ENCODE results near the gene MSI2. TPM values are rescaled to one million over a fixed set of nuclear protein-coding genes. Genes with fewer than 3 reads are reported as not detected.

Gene MSI2
- polyA plus RNA-seq, 1 of the 3 experiments (the other 2 are of a cell fraction) = 24.1 TPM

- TF ChIP-seq ZBTB33 (IDR thresholded peaks at IDR 0.05; ENCODE audit: borderline replicate concordance, low read depth) = no peak
- TF ChIP-seq TCF12 (IDR thresholded peaks at IDR 0.05) = 0 out of 2 replicates have a peak, but pooled peaks have one; percentile 47
Observed at GRCh38 chr17:57422574-57423164, 166.3 kb downstream of the MSI2 start (continued).

- Histone ChIP-seq H2AFZ (ENCODE audit: low read depth) (no peak overlapping the region), H3K4me2 (no peak overlapping the region), H3K9ac (no peak overlapping the region), H3K4me1 (ENCODE audit: control insufficient read depth in 1 of 2, insufficient read depth in 2 of 2, low read depth in 1 of 2, low read length in 1 of 2) (peaks cover 37 to 67% of the 10 kb centered on the region in 2 experiments), H3K9me3 (no peaks in the 10 kb centered on the region), H3F3A (replicated peaks; ENCODE audit: insufficient read depth) (peaks cover 27% of the 10 kb centered on the region), H3K27me3 (ENCODE audit: insufficient read depth) (no peaks in the 10 kb centered on the region), H3K36me3 (replicated peaks in 1 of 2; ENCODE audit: control insufficient read depth in 1 of 2, insufficient read depth in 2 of 2, low read length in 1 of 2) (no peaks in the 10 kb centered on the region), H3K4me3 (ENCODE audit: low read depth in 2 of 2, low read length in 1 of 2) (no peak overlapping the region), H4K20me1 (ENCODE audit: insufficient read depth) (no peaks in the 10 kb centered on the region), H3K79me2 (ENCODE audit: insufficient read depth) (peaks cover 13% of the 10 kb centered on the region; the same call in 1 of the 2 replicates), H3K27ac (ENCODE audit: low read depth in 2 of 2, low read length in 1 of 2) (peak overlapping the region; percentile 11 to 84; a peak in 2 of 4 replicates), H3K9me2 (no peaks in the 10 kb centered on the region)
- TF ChIP-seq POLR2AphosphoS5 (IDR thresholded peaks at IDR 0.05; ENCODE audit: low read depth, low read length) (no peak), RCOR1 (IDR thresholded peaks at IDR 0.05; ENCODE audit: low read length) (no peak), NFIC (IDR thresholded peaks at IDR 0.05; ENCODE audit: borderline replicate concordance) (no peak), NRF1 (IDR thresholded peaks at IDR 0.05; ENCODE audit: low read depth, low read length) (no peak), MAX (IDR thresholded peaks at IDR 0.05; ENCODE audit: low read depth) (no peak), ELF1 (IDR thresholded peaks at IDR 0.05) (no peak)
- ChIA-PET POLR2A (no interaction called here), CTCF (interaction anchor here (0.9 to 2.7 kb wide), 7 partner anchors 9 to 360 kb away, joined by 3 to 11 read pairs (median 3); no protein-coding TSS in a partner anchor)
- DNase-seq = no peak
- WGBS (ENCODE audit: low lambda C conversion rate) = 80% methylated on average over 6 of the region's 6 CpGs
Observed at GRCh38 chr17:57423541-57423940, 167.2 kb downstream of the MSI2 start.

GRCh38 chr17:57424273-57424672, 167.9 kb downstream of the MSI2 start:
- DNase-seq = no peak
- Histone ChIP-seq H3K9ac (no peak overlapping the region), H3K27ac (ENCODE audit: low read depth in 2 of 2, low read length in 1 of 2) (peak overlapping the region in 1 of 2 experiments; percentile 84; a peak in 1 of 4 replicates), H4K20me1 (ENCODE audit: insufficient read depth) (no peaks in the 10 kb centered on the region), H3K4me2 (no peak overlapping the region; the same call in 1 of the 2 replicates), H3K27me3 (ENCODE audit: insufficient read depth) (no peaks in the 10 kb centered on the region), H3K9me2 (no peaks in the 10 kb centered on the region), H3K9me3 (no peaks in the 10 kb centered on the region), H3K36me3 (replicated peaks in 1 of 2; ENCODE audit: control insufficient read depth in 1 of 2, insufficient read depth in 2 of 2, low read length in 1 of 2) (no peaks in the 10 kb centered on the region), H3K4me3 (ENCODE audit: low read depth in 2 of 2, low read length in 1 of 2) (no peak overlapping the region), H3K79me2 (ENCODE audit: insufficient read depth) (peaks cover 13% of the 10 kb centered on the region; the same call in 1 of the 2 replicates), H3F3A (replicated peaks; ENCODE audit: insufficient read depth) (peaks cover 27% of the 10 kb centered on the region), H3K4me1 (ENCODE audit: control insufficient read depth in 1 of 2, insufficient read depth in 2 of 2, low read depth in 1 of 2, low read length in 1 of 2) (peaks cover 37 to 72% of the 10 kb centered on the region in 2 experiments), H2AFZ (ENCODE audit: low read depth) (no peak overlapping the region)
- ChIA-PET CTCF (interaction anchor here (1.1 to 2.7 kb wide), 6 partner anchors 8 to 359 kb away, joined by 3 to 11 read pairs (median 6); no protein-coding TSS in a partner anchor), POLR2A (no interaction called here)
- 86% methylated on average over 2 of the region's 2 CpGs for WGBS (ENCODE audit: low lambda C conversion rate)
- TF ChIP-seq FOXM1 (IDR thresholded peaks at IDR 0.05; ENCODE audit: low read depth) = no peak
- no peak for TF ChIP-seq SMC3 (IDR thresholded peaks at IDR 0.05; ENCODE audit: low read depth, low read length)
- no peak for TF ChIP-seq EP300 (IDR thresholded peaks at IDR 0.05; ENCODE audit: borderline replicate concordance in 1 of 2, low read depth in 1 of 2, low read length in 1 of 2)
- no peak for TF ChIP-seq RAD21 (IDR thresholded peaks at IDR 0.05; ENCODE audit: low read length)
- TF ChIP-seq CTCF (IDR thresholded peaks at IDR 0.05) = no peak
- no peak for TF ChIP-seq FOSL2 (IDR thresholded peaks at IDR 0.05; ENCODE audit: borderline replicate concordance, low read depth)
- no peak for TF ChIP-seq TCF12 (IDR thresholded peaks at IDR 0.05)
- no peak for TF ChIP-seq EZH2phosphoT487 (IDR thresholded peaks at IDR 0.05; ENCODE audit: borderline replicate concordance, low read depth)
- no peak for TF ChIP-seq MXI1 (IDR thresholded peaks at IDR 0.05; ENCODE audit: low read depth, low read length)
- no peak for TF ChIP-seq ZBTB33 (IDR thresholded peaks at IDR 0.05; ENCODE audit: borderline replicate concordance, low read depth)
- no peak for TF ChIP-seq USF1 (IDR thresholded peaks at IDR 0.05; ENCODE audit: borderline replicate concordance, low read depth)
